BJ (cell line): ENCODE results near the gene ERCC6. TPM values are rescaled to one million over a fixed set of nuclear protein-coding genes. Genes with fewer than 3 reads are reported as not detected.

Source experiments
- CTCF ChIA-PET: fragments of 350-600 bp; formaldehyde crosslinking; extraction: SDS; loops from one replicate; lab custom pipeline; 2021; ENCODE audit warnings: antibody characterized with exemption, inconsistent platforms; lab: Yijun Ruan, JAX
- POLR2A ChIA-PET: fragments of 300-600 bp; sonication (Branson Sonifier 250); formaldehyde crosslinking; extraction: SDS; loops from one replicate; lab custom pipeline; 2021; ENCODE audit warnings: antibody characterized with exemption; lab: Charles Lee
- DNase-seq: peaks from one replicate; pipeline ENCODE4 v3.0.0-alpha.2; 2011; ENCODE audit warnings: low read depth
- H3K27me3 ChIP-seq: 2 replicates; pipeline ENCODE4 v1.6.0; 2011; ENCODE audit warnings: low read length; ENCODE audit not compliant: control insufficient read depth, insufficient read depth
- H3K36me3 ChIP-seq: 2 replicates; pipeline ENCODE4 v1.5.1; 2011; ENCODE audit warnings: low read length; ENCODE audit not compliant: control insufficient read depth, insufficient read depth
- H3K4me3 ChIP-seq: 2 replicates; pipeline ENCODE4 v1.5.1; 2011; ENCODE audit warnings: low read depth, mild to moderate bottlenecking, control low read depth, low read length
- polyA minus RNA-seq: library from RNA; depleted of rRNA, polyadenylated mRNA; stranded (reverse); fragments of >200 nt; gene quantifications from 2 replicates; pipeline ENCODE4 v1.2.3, GENCODE V29; 2011; rRNA and poly(A)+ RNA removed
- polyA plus RNA-seq: library from polyadenylated mRNA; depleted of rRNA; stranded (reverse); fragments of >200 nt; gene quantifications from 2 replicates; pipeline ENCODE4 v1.2.3, GENCODE V29; 2011; rRNA removed
- TF ChIP-seq, protein P1 (sequence below): IDR thresholded peaks from 2 replicates; pipeline ENCODE4 v1.5.1; 2011; ENCODE audit warnings: low read depth, mild to moderate bottlenecking, control low read depth, inconsistent platforms, low read length, moderate library complexity; ENCODE audit not compliant: insufficient read depth

Gene ERCC6
- 22.1 and 26.1 TPM in 2 replicates for polyA plus RNA-seq
- 51.6 and 56.0 TPM in 2 replicates for polyA minus RNA-seq

GRCh38 chr10:49538381-49539319, at the start of gene ERCC6:
TSS of gene ERCC6 (minus strand) at chr10:49539121.
- ChIA-PET POLR2A (interaction anchor here (0.5 to 1.2 kb wide), 4 partner anchors 9 to 41 kb away, joined by 3 to 14 read pairs (median 4); no protein-coding TSS in a partner anchor), CTCF (interaction anchor here (0.8 to 2.0 kb wide), 9 partner anchors 9 to 883 kb away, joined by 3 to 7 read pairs (median 3); no protein-coding TSS in a partner anchor)
- peak; percentile 91 for DNase-seq
- Histone ChIP-seq H3K4me3 (peak within 1 kb of the TSS; percentile 84), H3K36me3 (no peaks in the 10 kb centered on the region), H3K27me3 (no peaks in the 10 kb centered on the region)
- TF ChIP-seq, protein P1, sequence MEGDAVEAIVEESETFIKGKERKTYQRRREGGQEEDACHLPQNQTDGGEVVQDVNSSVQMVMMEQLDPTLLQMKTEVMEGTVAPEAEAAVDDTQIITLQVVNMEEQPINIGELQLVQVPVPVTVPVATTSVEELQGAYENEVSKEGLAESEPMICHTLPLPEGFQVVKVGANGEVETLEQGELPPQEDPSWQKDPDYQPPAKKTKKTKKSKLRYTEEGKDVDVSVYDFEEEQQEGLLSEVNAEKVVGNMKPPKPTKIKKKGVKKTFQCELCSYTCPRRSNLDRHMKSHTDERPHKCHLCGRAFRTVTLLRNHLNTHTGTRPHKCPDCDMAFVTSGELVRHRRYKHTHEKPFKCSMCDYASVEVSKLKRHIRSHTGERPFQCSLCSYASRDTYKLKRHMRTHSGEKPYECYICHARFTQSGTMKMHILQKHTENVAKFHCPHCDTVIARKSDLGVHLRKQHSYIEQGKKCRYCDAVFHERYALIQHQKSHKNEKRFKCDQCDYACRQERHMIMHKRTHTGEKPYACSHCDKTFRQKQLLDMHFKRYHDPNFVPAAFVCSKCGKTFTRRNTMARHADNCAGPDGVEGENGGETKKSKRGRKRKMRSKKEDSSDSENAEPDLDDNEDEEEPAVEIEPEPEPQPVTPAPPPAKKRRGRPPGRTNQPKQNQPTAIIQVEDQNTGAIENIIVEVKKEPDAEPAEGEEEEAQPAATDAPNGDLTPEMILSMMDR = no peak

DNA sequence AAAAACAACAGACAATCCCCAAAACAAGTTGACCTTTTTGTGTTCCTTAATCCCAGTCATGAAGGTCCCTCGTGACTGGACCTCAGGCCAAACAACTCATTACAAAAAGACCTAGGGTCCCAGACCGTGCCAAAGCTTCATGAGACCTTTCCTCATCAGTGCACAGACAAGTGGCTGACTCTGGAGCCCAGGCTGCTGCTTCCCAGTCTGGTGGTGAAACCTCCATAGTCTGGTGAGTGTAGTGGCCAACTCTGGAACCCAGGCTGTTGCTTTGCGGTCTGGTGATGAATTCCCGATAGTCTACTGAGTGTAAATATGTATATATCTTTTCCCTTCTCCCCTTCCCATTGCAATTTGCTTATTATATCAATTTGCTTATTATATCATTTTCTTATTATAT, 49.1 kb upstream of the ERCC6 start:
- CTCF ChIA-PET = no interaction called here
- Histone ChIP-seq H3K4me3 (no peak overlapping the region), H3K27me3 (no peaks in the 10 kb centered on the region), H3K36me3 (no peaks in the 10 kb centered on the region)
- DNase-seq = no peak
- POLR2A ChIA-PET = no interaction called here
- TF ChIP-seq, protein P1 = no peak

DNA sequence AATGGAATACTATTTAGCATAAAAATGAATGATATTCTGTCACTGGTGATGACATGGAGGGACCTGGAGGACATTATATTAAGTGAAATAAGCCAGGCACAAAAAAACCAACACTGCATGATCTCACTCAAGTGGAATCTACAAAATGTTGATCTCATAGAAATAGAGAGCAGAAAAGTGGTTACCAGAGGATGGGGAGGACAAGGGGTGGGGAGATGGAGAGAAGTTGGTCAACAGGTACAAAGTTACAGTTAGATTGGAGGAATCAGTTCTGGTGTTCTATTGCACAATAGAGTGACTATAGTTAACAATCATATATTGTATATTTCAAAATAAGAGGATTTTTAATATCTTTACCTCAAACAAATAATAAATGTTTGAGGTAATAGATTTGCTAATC, 46.5 kb upstream of the ERCC6 start:
- POLR2A ChIA-PET = no interaction called here
- Histone ChIP-seq H3K27me3 (no peaks in the 10 kb centered on the region), H3K4me3 (no peak overlapping the region), H3K36me3 (no peaks in the 10 kb centered on the region)
- TF ChIP-seq, protein P1 = no peak
- CTCF ChIA-PET = interaction anchor here (1.9 kb wide), 1 partner anchor 9 kb away, joined by 17 read pairs; no protein-coding TSS in a partner anchor
- DNase-seq = no peak

- CTCF ChIA-PET = interaction anchor here (7.9 kb wide), 1 partner anchor 15 kb away, joined by 41 read pairs; no protein-coding TSS in a partner anchor
- POLR2A ChIA-PET = interaction anchor here (0.6 kb wide), 1 partner anchor 41 kb away, joined by 4 read pairs; no protein-coding TSS in a partner anchor
These were observed 40.7 kb upstream of the ERCC6 start for GRCh38 chr10:49579621-49580020.

More at GRCh38 chr10:49579621-49580020, 40.7 kb upstream of the ERCC6 start:
- no peaks in the 10 kb centered on the region for H3K36me3 ChIP-seq
- peak; percentile 55 for DNase-seq
- TF ChIP-seq, protein P1 = no peak
- H3K27me3 ChIP-seq = no peaks in the 10 kb centered on the region
- H3K4me3 ChIP-seq = no peak overlapping the region
